Skeletal muscle tissue (tissue), 4 donors: Measurements from ENCODE around the gene METTL17. TPM values are rescaled to one million over a fixed set of nuclear protein-coding genes. Genes with fewer than 3 reads are reported as not detected.
"Not testable (repeated sequence)": the region's sequence is repeated elsewhere in the genome, so short reads cannot be mapped to it uniquely, and the experiment has no call there.

Source experiments
- H3K27ac ChIP-seq: one replicate; pipeline ENCODE4 v1.7.0; 2013; ENCODE audit warnings: mild to moderate bottlenecking, low read depth, low read length, inconsistent platforms
- H3K27me3 ChIP-seq, 3 donors: one replicate each; pipeline ENCODE4 v1.7.0; 2013; ENCODE audit warnings: low read length in 3 of 3; ENCODE audit not compliant: control insufficient read depth in 3 of 3, insufficient read depth in 3 of 3
- H3K36me3 ChIP-seq, 3 donors: one replicate each; pipeline ENCODE4 v1.7.0; 2013; ENCODE audit warnings: low read length in 3 of 3; ENCODE audit not compliant: control insufficient read depth in 3 of 3, insufficient read depth in 3 of 3
- H3K4me1 ChIP-seq, 3 donors: one replicate each; pipeline ENCODE4 v1.7.0; 2013; ENCODE audit warnings: low read length in 3 of 3, mild to moderate bottlenecking in 3 of 3; ENCODE audit not compliant: control insufficient read depth in 3 of 3, insufficient read depth in 3 of 3
- H3K4me3 ChIP-seq, 3 donors: one replicate each; pipeline ENCODE4 v1.7.0; 2013; ENCODE audit warnings: low read length in 3 of 3
- H3K9ac ChIP-seq, 3 donors: one replicate each; pipeline ENCODE4 v1.7.0; 2013; ENCODE audit warnings: low read length in 3 of 3, mild to moderate bottlenecking in 3 of 3, moderate library complexity in 2 of 3, low read depth in 1 of 3
- H3K9me3 ChIP-seq, 3 donors: one replicate each; pipeline ENCODE4 v1.7.0; 2013; ENCODE audit warnings: low read length in 3 of 3; ENCODE audit not compliant: control insufficient read depth in 3 of 3
- total RNA-seq: library from RNA; depleted of rRNA; stranded (reverse); fragments of >200 nt; gene quantifications from one replicate; pipeline ENCODE4 v1.2.3, GENCODE V29; 2014
- donor health status: Osteomylitis.

The METTL17 gene
- total RNA-seq, 1 donor from 2014 or later, result 45.4 TPM

- peaks cover 3 to 7% (median 5%) of the 10 kb centered on the region in 3 donors for H3K27me3 ChIP-seq
- H3K9me3 ChIP-seq, result no peaks in the 10 kb centered on the region
- peak overlapping the region; percentile 36 for H3K27ac ChIP-seq
- H3K9ac ChIP-seq, result peak overlapping the region; percentile 65 to 76 (median 75)
- peak overlapping the region; percentile 78 to 85 (median 85) for H3K4me3 ChIP-seq
- peaks cover 7 to 13% (median 12%) of the 10 kb centered on the region in 3 donors for H3K4me1 ChIP-seq
- H3K36me3 ChIP-seq, result no peaks in the 10 kb centered on the region
These were observed 18.6 kb upstream of the METTL17 start for GRCh38 chr14:20970983-20971704.

DNA sequence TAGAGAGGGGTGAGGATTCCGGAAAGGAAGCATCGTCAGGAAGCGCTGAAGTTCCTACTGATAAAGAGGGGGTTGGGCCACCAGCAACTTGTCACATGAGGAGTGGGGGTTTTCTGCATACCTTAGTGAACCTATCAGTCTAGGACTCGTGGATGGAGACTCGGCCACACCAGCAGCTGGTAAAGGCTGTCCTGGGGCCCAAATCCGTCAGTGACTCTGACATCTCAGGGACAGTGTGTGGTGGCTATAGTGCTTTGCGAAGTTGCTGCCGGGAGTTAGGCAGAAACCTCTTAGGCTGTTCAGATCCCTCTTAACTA is 18.1 kb upstream of the METTL17 start:
- H3K9me3 ChIP-seq, result no peaks in the 10 kb centered on the region
- H3K27me3 ChIP-seq, result peaks cover 3 to 7% (median 3%) of the 10 kb centered on the region in 3 donors
- peak overlapping the region; percentile 36 to 65 (median 52) for H3K9ac ChIP-seq
- H3K27ac ChIP-seq, result no peak overlapping the region
- H3K4me3 ChIP-seq, result peak overlapping the region; percentile 25 to 85 (median 78)
- peaks cover 7 to 13% (median 12%) of the 10 kb centered on the region in 3 donors for H3K4me1 ChIP-seq
- no peaks in the 10 kb centered on the region for H3K36me3 ChIP-seq

- H3K4me3 ChIP-seq, result no peak overlapping the region
- no peaks in the 10 kb centered on the region for H3K36me3 ChIP-seq
- peaks cover 7 to 13% (median 12%) of the 10 kb centered on the region in 3 donors for H3K4me1 ChIP-seq
- no peak overlapping the region for H3K27ac ChIP-seq
- no peak overlapping the region for H3K9ac ChIP-seq
- H3K9me3 ChIP-seq, result no peaks in the 10 kb centered on the region
- peaks cover 2 to 5% (median 3%) of the 10 kb centered on the region in 3 donors for H3K27me3 ChIP-seq
These were observed 16.3 kb upstream of the METTL17 start for GRCh38 chr14:20973501-20973900.

DNA sequence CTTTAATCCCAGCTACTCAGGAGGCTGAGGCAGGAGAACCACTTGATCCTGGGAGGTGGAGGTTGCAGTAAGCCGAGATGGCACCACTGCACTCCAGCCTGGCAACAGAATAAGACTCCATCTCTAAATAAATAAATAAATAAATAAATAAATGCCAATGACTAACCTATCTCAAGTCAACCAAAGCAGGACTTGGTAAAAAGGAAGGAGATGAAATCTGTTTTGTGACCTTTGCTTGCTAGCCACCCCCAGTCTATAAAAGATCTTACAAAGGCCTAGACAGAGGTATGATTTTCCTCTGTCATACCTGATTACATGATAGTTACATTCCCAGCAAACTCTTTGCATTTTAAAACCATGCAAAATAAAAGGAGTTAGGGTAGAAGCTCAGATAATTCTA is 13.5 kb upstream of the METTL17 start:
- H3K4me3 ChIP-seq, result no peak overlapping the region
- H3K27ac ChIP-seq, result no peak overlapping the region
- peaks cover 0 to 4% (median 4%) of the 10 kb centered on the region in 3 donors for H3K4me1 ChIP-seq
- H3K27me3 ChIP-seq, result peaks cover 0 to 7% (median 4%) of the 10 kb centered on the region in 3 donors
- no peak overlapping the region for H3K9ac ChIP-seq
- no peaks in the 10 kb centered on the region for H3K9me3 ChIP-seq
- H3K36me3 ChIP-seq, result no peaks in the 10 kb centered on the region

GRCh38 chr14:20978687-20979086 is 11.1 kb upstream of the METTL17 start:
- Histone ChIP-seq H3K4me3 (no peak overlapping the region), H3K9ac (no peak overlapping the region), H3K27me3 (peaks cover 0 to 9% (median 7%) of the 10 kb centered on the region in 3 donors), H3K9me3 (no peaks in the 10 kb centered on the region), H3K27ac (no peak overlapping the region), H3K4me1 (no peaks in the 10 kb centered on the region), H3K36me3 (no peaks in the 10 kb centered on the region)

DNA sequence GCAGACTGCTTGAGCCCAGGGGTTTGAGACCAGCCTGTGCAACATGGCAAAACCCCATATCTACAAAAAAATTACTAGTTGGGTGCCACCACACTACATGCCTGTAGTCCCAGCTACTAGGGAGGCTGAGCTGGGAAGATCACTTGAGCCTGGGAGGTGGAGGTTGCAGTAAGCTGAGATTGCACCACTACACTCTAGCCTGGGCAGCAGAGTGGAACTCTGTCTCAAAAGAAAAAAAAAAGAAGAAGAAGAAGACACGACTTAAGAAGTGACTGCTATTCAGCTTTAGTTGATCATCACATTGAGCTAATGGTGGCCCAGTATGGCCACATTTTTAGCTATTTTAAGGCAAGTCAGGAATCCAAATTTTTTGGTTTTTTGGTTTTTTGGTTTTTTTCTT is 8.9 kb upstream of the METTL17 start:
- H3K27me3 ChIP-seq, result peaks cover 0 to 9% (median 7%) of the 10 kb centered on the region in 3 donors
- no peak overlapping the region for H3K27ac ChIP-seq
- H3K36me3 ChIP-seq, result no peaks in the 10 kb centered on the region
- H3K9me3 ChIP-seq, result no peaks in the 10 kb centered on the region
- H3K4me1 ChIP-seq, result no peaks in the 10 kb centered on the region
- no peak overlapping the region for H3K9ac ChIP-seq
- H3K4me3 ChIP-seq, result no peak overlapping the region

GRCh38 chr14:20982646-20983369 is 7.0 kb upstream of the METTL17 start:
- Histone ChIP-seq H3K9me3 (no peaks in the 10 kb centered on the region), H3K27me3 (peaks cover 0 to 9% (median 3%) of the 10 kb centered on the region in 3 donors), H3K9ac (no peak overlapping the region), H3K4me1 (no peaks in the 10 kb centered on the region), H3K27ac (no peak overlapping the region), H3K36me3 (no peaks in the 10 kb centered on the region), H3K4me3 (no peak overlapping the region)

GRCh38 chr14:20985650-20986049 is 4.1 kb upstream of the METTL17 start:
- not testable (repeated sequence) for H3K36me3 ChIP-seq, H3K27ac ChIP-seq, H3K9me3 ChIP-seq, H3K27me3 ChIP-seq, H3K4me3 ChIP-seq, H3K9ac ChIP-seq
- H3K4me1 ChIP-seq, result peaks cover 6 to 15% (median 7%) of the 10 kb centered on the region in 3 donors

- Histone ChIP-seq H3K27ac (no peak overlapping the region), H3K4me1 (peaks cover 12 to 24% (median 15%) of the 10 kb centered on the region in 3 donors), H3K9me3 (no peaks in the 10 kb centered on the region), H3K36me3 (peaks cover under 1 to 3% (median 3%) of the 10 kb centered on the region in 3 donors), H3K9ac (no peak overlapping the region), H3K4me3 (no peak overlapping the region), H3K27me3 (peaks cover 0 to 5% (median 0%) of the 10 kb centered on the region in 3 donors)
These were observed 3.0 kb upstream of the METTL17 start for GRCh38 chr14:20986811-20987210.
